GM23338 (cell line): ENCODE data around the gene IGSF9B. TPM values are rescaled to one million over a fixed set of nuclear protein-coding genes. Genes with fewer than 3 reads are reported as not detected.

Source experiments
- ATAC-seq: fragments of 200-7000 bp; cut with Tn5 transposase; 3 replicates; pipeline ENCODE4 v1.9.1; 2020
- DNase-seq: peaks from one replicate; pipeline ENCODE4 v3.0.0-alpha.2; 2015; ENCODE audit warnings: low spot score
- H2AFZ ChIP-seq: fragments of 200-600 bp; sonication (generic); 2 replicates; pipeline ENCODE4 v1.8.0; 2016; ENCODE audit warnings: antibody characterized with exemption, mild to moderate bottlenecking, moderate library complexity
- H3F3A ChIP-seq: fragments of 200-600 bp; sonication (generic); replicated peaks from 2 replicates; pipeline ENCODE4 v1.8.0; 2017; ENCODE audit warnings: antibody characterized with exemption, mixed run types, low read depth
- H3K27ac ChIP-seq: fragments of 200-600 bp; sonication (generic); 2 replicates; pipeline ENCODE4 v1.6.1; 2016; ENCODE audit warnings: low read depth
- H3K27me3 ChIP-seq: fragments of 200-600 bp; sonication (generic); 2 replicates; pipeline ENCODE4 v1.8.0; 2016; ENCODE audit warnings: mild to moderate bottlenecking, mixed run types, moderate library complexity; ENCODE audit not compliant: insufficient read depth
- H3K36me3 ChIP-seq: fragments of 200-600 bp; sonication (generic); 2 replicates; pipeline ENCODE4 v1.8.0; 2016; ENCODE audit warnings: mild to moderate bottlenecking; ENCODE audit not compliant: insufficient read depth
- H3K4me1 ChIP-seq: fragments of 200-600 bp; sonication (generic); 2 replicates; pipeline ENCODE4 v1.8.0; 2016; ENCODE audit warnings: mild to moderate bottlenecking, moderate library complexity; ENCODE audit not compliant: insufficient read depth
- H3K4me2 ChIP-seq: fragments of 200-600 bp; sonication (generic); 2 replicates; pipeline ENCODE4 v1.7.1; 2017; ENCODE audit warnings: mixed run types
- H3K4me3 ChIP-seq: fragments of 200-600 bp; sonication (generic); 2 replicates; pipeline ENCODE4 v1.6.1; 2016; ENCODE audit warnings: mixed run types
- H3K79me2 ChIP-seq: fragments of 200-600 bp; sonication (generic); replicated peaks from 2 replicates; pipeline ENCODE4 v1.8.0; 2017; ENCODE audit warnings: mild to moderate bottlenecking; ENCODE audit not compliant: insufficient read depth
- H3K9me2 ChIP-seq: fragments of 200-600 bp; sonication (generic); 2 replicates; pipeline ENCODE4 v1.8.0; 2017; ENCODE audit not compliant: insufficient read depth
- H4K20me1 ChIP-seq: fragments of 200-600 bp; sonication (generic); replicated peaks from 2 replicates; pipeline ENCODE4 v1.8.0; 2017; ENCODE audit warnings: mild to moderate bottlenecking; ENCODE audit not compliant: insufficient read depth
- H3K27ac Mint-ChIP-seq: 2 replicates; pipeline ENCODE4 v1.8.0; 2020; ENCODE audit warnings: inconsistent platforms, mild to moderate bottlenecking, moderate library complexity, mixed read lengths
- H3K27me3 Mint-ChIP-seq: 3 replicates; pipeline ENCODE4 v1.8.0; 2022; ENCODE audit warnings: low read depth, mild to moderate bottlenecking, moderate library complexity, mixed read lengths, inconsistent platforms; ENCODE audit not compliant: insufficient read depth, poor library complexity
- H3K36me3 Mint-ChIP-seq: 3 replicates; pipeline ENCODE4 v1.8.0; 2021; ENCODE audit warnings: low read depth, mild to moderate bottlenecking, inconsistent platforms, moderate library complexity, mixed read lengths
- H3K4me1 Mint-ChIP-seq: 3 replicates; pipeline ENCODE4 v1.8.0; 2020; ENCODE audit warnings: mild to moderate bottlenecking, inconsistent platforms, mixed read lengths
- H3K4me3 Mint-ChIP-seq: 3 replicates; pipeline ENCODE4 v1.8.0; 2021; ENCODE audit warnings: moderate library complexity, mild to moderate bottlenecking, inconsistent platforms, mixed read lengths
- H3K9me3 Mint-ChIP-seq: 3 replicates; pipeline ENCODE4 v1.8.0; 2020; ENCODE audit warnings: moderate library complexity, mild to moderate bottlenecking, inconsistent platforms, mixed read lengths
- CREB1 ChIP-seq: fragments of 250-450 bp; sonication (Bioruptor Pico); IDR thresholded peaks from 2 replicates; pipeline ENCODE4 v1.5.0; 2020; ENCODE audit warnings: low read depth, mild to moderate bottlenecking, moderate library complexity
- CTCF ChIP-seq, 2 experiments: fragments of 200-600 bp in 1 of 2; sonication (generic) in 1 of 2; conservative IDR thresholded peaks; 2 replicates each; pipeline versions ENCODE4 v1.5.1 to v1.6.1; 2016 to 2017; ENCODE audit warnings: antibody characterized with exemption in 2 of 2, low read depth in 2 of 2, mild to moderate bottlenecking in 2 of 2, moderate library complexity in 1 of 2
- ETS1 ChIP-seq: IDR thresholded peaks from 2 replicates; pipeline ENCODE4 v1.6.1; 2016; ENCODE audit warnings: antibody characterized with exemption
- EZH2 ChIP-seq: fragments of 200-600 bp; sonication (generic); IDR thresholded peaks from one replicate; pipeline ENCODE4 v1.8.0; 2017; ENCODE audit warnings: antibody characterized with exemption, mild to moderate bottlenecking, low read depth; ENCODE audit not compliant: unreplicated experiment
- EZH2phosphoT487 ChIP-seq: fragments of 200-600 bp; sonication (generic); IDR thresholded peaks from one replicate; pipeline ENCODE4 v1.8.1; 2018; ENCODE audit warnings: antibody characterized with exemption; ENCODE audit not compliant: unreplicated experiment
- JUNB ChIP-seq: IDR thresholded peaks from one replicate; pipeline ENCODE4 v1.6.1; 2016; ENCODE audit warnings: antibody characterized with exemption; ENCODE audit not compliant: unreplicated experiment
- NANOG ChIP-seq: IDR thresholded peaks from 2 replicates; pipeline ENCODE4 v1.6.1; 2016; ENCODE audit warnings: antibody characterized with exemption, borderline replicate concordance
- POLR2AphosphoS5 ChIP-seq: IDR thresholded peaks from 2 replicates; pipeline ENCODE4 v1.6.1; 2016; ENCODE audit warnings: antibody characterized with exemption, low read depth
- STAT1 ChIP-seq: IDR thresholded peaks from one replicate; pipeline ENCODE4 v1.6.1; 2016; ENCODE audit warnings: antibody characterized with exemption; ENCODE audit not compliant: unreplicated experiment
- ZNF114 ChIP-seq: fragments of 250-450 bp; sonication (Bioruptor Pico); IDR thresholded peaks from 2 replicates; pipeline ENCODE4 v1.5.0; 2020; ENCODE audit warnings: mild to moderate bottlenecking, moderate library complexity
- ZNF331 ChIP-seq: fragments of 250-450 bp; sonication (Bioruptor Pico); IDR thresholded peaks from 2 replicates; pipeline ENCODE4 v1.5.0; 2020; ENCODE audit warnings: low read depth, mild to moderate bottlenecking, moderate library complexity
- polyA plus RNA-seq: library from polyadenylated mRNA; unstranded; fragments of >200 nt; fragmentation: Nextera tagmentation; extraction: Ambion mirVana; gene quantifications from 2 replicates; pipeline ENCODE4 v1.2.1, GENCODE V29; 2016
- total RNA-seq: library from RNA; depleted of rRNA; stranded (reverse); fragments of >200 nt; shearing (Covaris generic); gene quantifications from 2 replicates; pipeline ENCODE4 v1.2.3, GENCODE V29; 2014
- TF ChIP-seq, protein P1 (sequence below): IDR thresholded peaks from one replicate; pipeline ENCODE4 v1.6.1; 2018; ENCODE audit warnings: antibody characterized with exemption; ENCODE audit not compliant: unreplicated experiment
- TF ChIP-seq, protein P2 (sequence below): fragments of 250-450 bp; sonication (Bioruptor Pico); IDR thresholded peaks from 2 replicates; pipeline ENCODE4 v1.5.0; 2020; ENCODE audit warnings: mild to moderate bottlenecking, moderate library complexity

Gene IGSF9B
- total and polyA plus RNA-seq, 2 experiments from 2014 or later = 8.7 to 51.2 TPM

- Histone ChIP-seq H3K9me2 (peaks cover 5% of the 10 kb centered on the region; the same call in 1 of the 2 replicates), H3K27ac (no peak overlapping the region), H3K27me3 (no peaks in the 10 kb centered on the region), H2AFZ (no peak overlapping the region), H3K36me3 (no peaks in the 10 kb centered on the region), H3F3A (no peaks in the 10 kb centered on the region), H3K79me2 (no peaks in the 10 kb centered on the region), H3K4me1 (no peaks in the 10 kb centered on the region; the same call in 1 of the 2 replicates), H4K20me1 (no peaks in the 10 kb centered on the region), H3K4me2 (no peak overlapping the region), H3K4me3 (no peak overlapping the region)
- no peak for TF ChIP-seq ETS1
- TF ChIP-seq JUNB = no peak
- TF ChIP-seq NANOG = no peak
- TF ChIP-seq POLR2AphosphoS5 = no peak
- no peak for TF ChIP-seq EZH2
- TF ChIP-seq, protein P1, sequence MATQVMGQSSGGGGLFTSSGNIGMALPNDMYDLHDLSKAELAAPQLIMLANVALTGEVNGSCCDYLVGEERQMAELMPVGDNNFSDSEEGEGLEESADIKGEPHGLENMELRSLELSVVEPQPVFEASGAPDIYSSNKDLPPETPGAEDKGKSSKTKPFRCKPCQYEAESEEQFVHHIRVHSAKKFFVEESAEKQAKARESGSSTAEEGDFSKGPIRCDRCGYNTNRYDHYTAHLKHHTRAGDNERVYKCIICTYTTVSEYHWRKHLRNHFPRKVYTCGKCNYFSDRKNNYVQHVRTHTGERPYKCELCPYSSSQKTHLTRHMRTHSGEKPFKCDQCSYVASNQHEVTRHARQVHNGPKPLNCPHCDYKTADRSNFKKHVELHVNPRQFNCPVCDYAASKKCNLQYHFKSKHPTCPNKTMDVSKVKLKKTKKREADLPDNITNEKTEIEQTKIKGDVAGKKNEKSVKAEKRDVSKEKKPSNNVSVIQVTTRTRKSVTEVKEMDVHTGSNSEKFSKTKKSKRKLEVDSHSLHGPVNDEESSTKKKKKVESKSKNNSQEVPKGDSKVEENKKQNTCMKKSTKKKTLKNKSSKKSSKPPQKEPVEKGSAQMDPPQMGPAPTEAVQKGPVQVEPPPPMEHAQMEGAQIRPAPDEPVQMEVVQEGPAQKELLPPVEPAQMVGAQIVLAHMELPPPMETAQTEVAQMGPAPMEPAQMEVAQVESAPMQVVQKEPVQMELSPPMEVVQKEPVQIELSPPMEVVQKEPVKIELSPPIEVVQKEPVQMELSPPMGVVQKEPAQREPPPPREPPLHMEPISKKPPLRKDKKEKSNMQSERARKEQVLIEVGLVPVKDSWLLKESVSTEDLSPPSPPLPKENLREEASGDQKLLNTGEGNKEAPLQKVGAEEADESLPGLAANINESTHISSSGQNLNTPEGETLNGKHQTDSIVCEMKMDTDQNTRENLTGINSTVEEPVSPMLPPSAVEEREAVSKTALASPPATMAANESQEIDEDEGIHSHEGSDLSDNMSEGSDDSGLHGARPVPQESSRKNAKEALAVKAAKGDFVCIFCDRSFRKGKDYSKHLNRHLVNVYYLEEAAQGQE = no peak
- no peak for TF ChIP-seq ZNF331 (CRISPR knock-in tag)
- TF ChIP-seq CREB1 (CRISPR knock-in tag) = no peak
- no peak for TF ChIP-seq STAT1
- TF ChIP-seq EZH2phosphoT487 = no peak
- TF ChIP-seq CTCF (conservative IDR thresholded peaks at IDR 0.05; ENCODE audit: low read depth in 2 of 2) = no peak
- no peak for TF ChIP-seq ZNF114 (CRISPR knock-in tag)
- TF ChIP-seq, protein P2, sequence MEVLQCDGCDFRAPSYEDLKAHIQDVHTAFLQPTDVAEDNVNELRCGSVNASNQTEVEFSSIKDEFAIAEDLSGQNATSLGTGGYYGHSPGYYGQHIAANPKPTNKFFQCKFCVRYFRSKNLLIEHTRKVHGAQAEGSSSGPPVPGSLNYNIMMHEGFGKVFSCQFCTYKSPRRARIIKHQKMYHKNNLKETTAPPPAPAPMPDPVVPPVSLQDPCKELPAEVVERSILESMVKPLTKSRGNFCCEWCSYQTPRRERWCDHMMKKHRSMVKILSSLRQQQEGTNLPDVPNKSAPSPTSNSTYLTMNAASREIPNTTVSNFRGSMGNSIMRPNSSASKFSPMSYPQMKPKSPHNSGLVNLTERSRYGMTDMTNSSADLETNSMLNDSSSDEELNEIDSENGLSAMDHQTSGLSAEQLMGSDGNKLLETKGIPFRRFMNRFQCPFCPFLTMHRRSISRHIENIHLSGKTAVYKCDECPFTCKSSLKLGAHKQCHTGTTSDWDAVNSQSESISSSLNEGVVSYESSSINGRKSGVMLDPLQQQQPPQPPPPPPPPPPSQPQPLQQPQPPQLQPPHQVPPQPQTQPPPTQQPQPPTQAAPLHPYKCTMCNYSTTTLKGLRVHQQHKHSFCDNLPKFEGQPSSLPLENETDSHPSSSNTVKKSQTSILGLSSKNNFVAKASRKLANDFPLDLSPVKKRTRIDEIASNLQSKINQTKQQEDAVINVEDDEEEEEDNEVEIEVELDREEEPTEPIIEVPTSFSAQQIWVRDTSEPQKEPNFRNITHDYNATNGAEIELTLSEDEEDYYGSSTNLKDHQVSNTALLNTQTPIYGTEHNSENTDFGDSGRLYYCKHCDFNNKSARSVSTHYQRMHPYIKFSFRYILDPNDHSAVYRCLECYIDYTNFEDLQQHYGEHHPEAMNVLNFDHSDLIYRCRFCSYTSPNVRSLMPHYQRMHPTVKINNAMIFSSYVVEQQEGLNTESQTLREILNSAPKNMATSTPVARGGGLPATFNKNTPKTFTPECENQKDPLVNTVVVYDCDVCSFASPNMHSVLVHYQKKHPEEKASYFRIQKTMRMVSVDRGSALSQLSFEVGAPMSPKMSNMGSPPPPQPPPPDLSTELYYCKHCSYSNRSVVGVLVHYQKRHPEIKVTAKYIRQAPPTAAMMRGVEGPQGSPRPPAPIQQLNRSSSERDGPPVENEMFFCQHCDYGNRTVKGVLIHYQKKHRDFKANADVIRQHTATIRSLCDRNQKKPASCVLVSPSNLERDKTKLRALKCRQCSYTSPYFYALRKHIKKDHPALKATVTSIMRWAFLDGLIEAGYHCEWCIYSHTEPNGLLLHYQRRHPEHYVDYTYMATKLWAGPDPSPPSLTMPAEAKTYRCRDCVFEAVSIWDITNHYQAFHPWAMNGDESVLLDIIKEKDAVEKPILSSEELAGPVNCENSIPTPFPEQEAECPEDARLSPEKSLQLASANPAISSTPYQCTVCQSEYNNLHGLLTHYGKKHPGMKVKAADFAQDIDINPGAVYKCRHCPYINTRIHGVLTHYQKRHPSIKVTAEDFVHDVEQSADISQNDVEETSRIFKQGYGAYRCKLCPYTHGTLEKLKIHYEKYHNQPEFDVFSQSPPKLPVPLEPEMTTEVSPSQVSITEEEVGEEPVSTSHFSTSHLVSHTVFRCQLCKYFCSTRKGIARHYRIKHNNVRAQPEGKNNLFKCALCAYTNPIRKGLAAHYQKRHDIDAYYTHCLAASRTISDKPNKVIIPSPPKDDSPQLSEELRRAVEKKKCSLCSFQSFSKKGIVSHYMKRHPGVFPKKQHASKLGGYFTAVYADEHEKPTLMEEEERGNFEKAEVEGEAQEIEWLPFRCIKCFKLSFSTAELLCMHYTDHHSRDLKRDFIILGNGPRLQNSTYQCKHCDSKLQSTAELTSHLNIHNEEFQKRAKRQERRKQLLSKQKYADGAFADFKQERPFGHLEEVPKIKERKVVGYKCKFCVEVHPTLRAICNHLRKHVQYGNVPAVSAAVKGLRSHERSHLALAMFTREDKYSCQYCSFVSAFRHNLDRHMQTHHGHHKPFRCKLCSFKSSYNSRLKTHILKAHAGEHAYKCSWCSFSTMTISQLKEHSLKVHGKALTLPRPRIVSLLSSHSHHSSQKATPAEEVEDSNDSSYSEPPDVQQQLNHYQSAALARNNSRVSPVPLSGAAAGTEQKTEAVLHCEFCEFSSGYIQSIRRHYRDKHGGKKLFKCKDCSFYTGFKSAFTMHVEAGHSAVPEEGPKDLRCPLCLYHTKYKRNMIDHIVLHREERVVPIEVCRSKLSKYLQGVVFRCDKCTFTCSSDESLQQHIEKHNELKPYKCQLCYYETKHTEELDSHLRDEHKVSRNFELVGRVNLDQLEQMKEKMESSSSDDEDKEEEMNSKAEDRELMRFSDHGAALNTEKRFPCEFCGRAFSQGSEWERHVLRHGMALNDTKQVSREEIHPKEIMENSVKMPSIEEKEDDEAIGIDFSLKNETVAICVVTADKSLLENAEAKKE (CRISPR knock-in tag) = no peak
- H3K36me3 Mint-ChIP-seq = no peaks in the 10 kb centered on the region; the same call in 2 of the 3 replicates
- H3K9me3 Mint-ChIP-seq = 0 out of 3 replicates have a peak, but pooled peaks cover 3% of the 10 kb centered on the region
- no peak overlapping the region for H3K4me3 Mint-ChIP-seq
- peaks cover 10% of the 10 kb centered on the region for H3K4me1 Mint-ChIP-seq
- ATAC-seq = no peak
- H3K27me3 Mint-ChIP-seq = peaks cover 7% of the 10 kb centered on the region
- no peak for DNase-seq
- H3K27ac Mint-ChIP-seq = no peak overlapping the region
Observed at GRCh38 chr11:133965031-133965601, 8.3 kb upstream of the IGSF9B start.
